ENCODE measurements around the gene TPT1. TPM values are rescaled to one million over a fixed set of nuclear protein-coding genes. Genes with fewer than 3 reads are reported as not detected.

TPT1 gene
- total RNA-seq, 4 donors from 2014 or later = 3,407 to 5,053 (median 4,011) TPM

- DNase-seq (ENCODE audit: low spot score) (no peak), ATAC-seq (ENCODE audit: low FRiP score) (no peak)
- TF ChIP-seq CTCF (IDR thresholded peaks at IDR 0.05) = no peak
Measured at GRCh38 chr13:45336025-45336800, 4.8 kb downstream of the TPT1 start.

- DNase-seq (ENCODE audit: low spot score) (no peak), ATAC-seq (ENCODE audit: low FRiP score) (no peak)
- TF ChIP-seq CTCF (IDR thresholded peaks at IDR 0.05) = no peak
Measured at GRCh38 chr13:45335397-45336024, 5.5 kb downstream of the TPT1 start.

DNA sequence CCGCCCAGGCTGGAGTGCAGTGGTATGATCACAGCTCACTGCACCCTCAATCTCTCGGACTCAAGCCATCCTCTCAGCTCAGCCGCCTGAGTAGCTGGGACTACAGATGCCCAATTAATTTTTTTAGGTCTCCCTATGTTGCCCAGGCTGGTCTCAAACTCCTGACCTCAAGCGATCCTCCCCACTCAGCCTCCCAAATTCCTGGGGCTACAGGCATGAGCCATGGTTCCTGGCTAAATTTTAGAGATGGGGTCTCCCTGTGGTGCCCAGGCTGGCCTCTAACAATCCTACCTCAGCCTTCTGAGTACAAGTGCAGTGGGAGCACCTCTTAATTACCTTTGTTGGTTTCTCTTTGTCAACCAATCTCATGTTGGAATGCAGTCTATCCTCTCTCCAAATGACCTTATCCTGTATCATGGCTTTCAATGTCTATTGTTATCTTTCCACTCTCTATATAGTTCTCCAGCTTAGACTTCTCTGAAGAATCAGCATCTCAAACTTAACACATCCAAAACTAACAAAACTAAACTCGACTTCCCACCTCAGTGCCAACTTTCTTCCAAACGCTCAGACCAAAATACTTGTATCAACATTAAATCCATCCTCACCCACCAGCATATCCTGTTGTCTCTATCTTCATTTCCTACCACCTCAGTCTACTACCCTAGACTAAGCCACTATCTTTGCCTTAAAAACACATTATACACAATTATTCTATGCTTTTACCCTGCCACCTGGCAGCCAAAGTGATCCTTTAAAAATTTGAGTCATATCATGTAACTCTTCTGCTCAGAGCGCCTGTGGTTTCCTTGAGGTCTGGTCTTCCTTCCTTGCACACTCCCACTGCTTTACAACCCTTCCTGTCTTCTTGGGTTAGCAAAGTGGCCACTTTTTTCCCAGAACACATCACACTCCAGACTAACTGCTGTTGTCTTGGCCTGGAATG lies 6.7 kb downstream of the TPT1 start:
- no peak for ATAC-seq (ENCODE audit: low FRiP score)
- TF ChIP-seq CTCF (IDR thresholded peaks at IDR 0.05) = no peak
- DNase-seq (ENCODE audit: low spot score) = no peak

DNA sequence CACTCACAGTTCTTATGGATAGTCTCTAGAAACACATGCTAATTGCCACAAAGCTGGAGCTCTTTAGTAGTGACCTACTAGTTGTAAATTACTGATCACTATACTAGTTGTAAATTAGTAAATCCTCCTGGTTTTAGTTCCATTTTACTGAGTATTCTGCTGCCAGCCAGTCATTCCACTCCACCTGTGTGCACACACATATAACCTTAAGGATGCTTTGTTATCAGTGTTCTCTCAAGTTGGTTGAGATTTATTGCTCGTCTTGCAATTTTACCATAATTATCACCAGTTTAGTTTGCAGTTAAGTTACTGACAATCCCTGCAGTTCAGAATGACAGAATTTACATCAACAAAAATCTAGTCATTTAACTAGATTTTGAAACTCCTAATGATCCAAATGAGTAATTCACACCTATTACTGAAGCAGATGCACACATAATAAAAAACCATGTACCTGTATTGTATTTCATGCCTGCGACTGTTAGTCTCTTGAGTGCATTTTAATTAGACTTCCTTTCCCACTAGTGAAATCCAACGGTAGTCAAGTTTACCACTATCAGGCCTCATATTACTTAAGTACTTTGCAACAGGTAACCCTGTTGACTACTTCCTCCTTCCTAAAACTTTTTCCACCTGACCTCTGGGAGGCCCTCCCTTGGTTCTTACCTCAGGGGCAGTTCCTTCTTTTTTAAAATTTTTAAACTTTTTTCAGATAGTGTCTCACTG lies 7.6 kb downstream of the TPT1 start:
- no peak for TF ChIP-seq CTCF (IDR thresholded peaks at IDR 0.05)
- ATAC-seq (ENCODE audit: low FRiP score) = no peak
- DNase-seq (ENCODE audit: low spot score) = no peak

GRCh38 chr13:45332831-45333219 lies 8.2 kb downstream of the TPT1 start:
- TF ChIP-seq CTCF (IDR thresholded peaks at IDR 0.05) = no peak
- ATAC-seq (ENCODE audit: low FRiP score) (no peak), DNase-seq (ENCODE audit: low spot score) (no peak)

GRCh38 chr13:45332036-45332830 lies 8.8 kb downstream of the TPT1 start:
- DNase-seq (ENCODE audit: low spot score) (no peak), ATAC-seq (ENCODE audit: low FRiP score) (peak; percentile 69)
- no peak for TF ChIP-seq CTCF (IDR thresholded peaks at IDR 0.05)
